HTERT RPE-1 (cell line): ENCODE results near the gene EXD3.
"Not testable (repeated sequence)": the region's sequence is repeated elsewhere in the genome, so short reads cannot be mapped to it uniquely, and the experiment has no call there.

Source experiments
- in situ Hi-C: fragments of 300-500 bp; cut with MboI; formaldehyde crosslinking; loops from 4 replicates; pipeline ENCODE4 v1.14.3; 2020; ENCODE audit warnings: low sequenced_read_pairs

EXD3 gene

DNA sequence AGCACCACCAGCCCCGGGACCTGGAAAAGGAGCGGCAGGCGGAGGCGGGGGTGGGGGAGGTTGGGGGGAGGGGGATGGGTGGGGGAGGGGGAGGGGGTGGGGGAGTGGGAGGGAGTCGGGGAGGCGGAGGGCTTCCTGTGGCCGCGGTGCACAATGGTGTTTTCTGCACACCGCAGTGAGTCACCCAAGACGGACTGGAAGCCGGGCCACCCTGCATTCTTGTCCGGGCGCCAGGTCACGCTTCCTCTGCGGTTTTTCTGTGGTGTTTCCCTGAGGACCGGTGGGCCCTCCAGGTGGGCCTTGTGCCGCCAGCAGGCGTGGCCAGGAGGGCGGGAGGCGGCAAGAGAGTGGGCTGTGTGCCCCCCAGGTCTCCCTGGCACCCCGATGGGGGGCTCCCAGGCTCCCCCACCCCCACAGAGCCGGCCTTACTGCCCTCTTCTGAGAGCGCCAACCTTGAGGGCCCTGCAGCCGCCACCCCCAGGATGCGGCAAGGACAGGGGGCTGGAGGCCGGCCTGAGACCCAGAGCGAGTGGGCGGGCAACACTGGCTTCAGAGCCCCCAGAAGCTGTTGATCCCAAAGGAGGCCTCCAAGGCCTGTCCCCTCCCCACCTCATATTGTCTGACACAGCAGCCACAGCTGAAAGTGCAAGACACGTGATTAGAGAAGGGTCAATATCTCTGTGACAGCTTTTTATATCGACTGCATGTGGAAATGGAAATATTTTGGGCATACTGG lies 11.1 kb downstream of the EXD3 start:
- in situ Hi-C loops, result no loop called here

DNA sequence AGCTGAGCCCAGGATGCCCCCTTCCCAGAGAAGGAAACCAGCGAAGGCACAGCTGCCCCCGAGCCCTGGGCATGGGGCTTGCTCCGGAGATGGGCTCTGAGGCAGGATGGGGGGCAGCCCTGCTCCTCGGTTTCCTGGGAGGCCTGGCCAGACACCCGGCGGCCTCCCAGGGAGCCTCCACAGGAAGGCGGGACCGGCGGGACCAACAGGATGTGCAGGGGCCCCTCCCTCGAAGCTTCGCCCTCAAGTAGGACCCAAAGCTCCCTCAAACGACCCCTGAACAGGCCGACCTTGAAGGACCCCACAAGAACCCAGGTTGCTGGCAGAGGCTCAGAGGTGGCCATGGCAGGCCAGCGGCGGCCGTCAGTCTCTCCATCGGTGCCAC lies 11.7 kb downstream of the EXD3 start:
- in situ Hi-C loops, result no loop called here

DNA sequence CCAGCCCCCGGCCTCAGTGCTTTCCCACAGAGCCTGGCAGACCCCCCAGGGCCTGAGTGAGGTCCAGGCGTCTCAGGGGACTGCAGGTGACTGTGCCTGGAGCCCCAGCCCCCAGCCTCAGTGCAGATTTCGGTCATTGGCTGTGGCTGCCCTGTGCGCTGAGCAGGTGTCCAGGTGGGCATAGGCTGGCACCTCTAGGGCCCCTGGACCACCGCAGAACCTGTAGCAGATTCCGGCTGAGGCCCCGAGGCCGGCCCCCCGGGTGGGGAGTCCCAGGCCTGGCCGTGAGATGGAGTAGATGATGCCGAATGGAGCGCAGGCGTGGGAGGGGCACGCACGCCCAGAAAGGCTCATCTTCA lies 12.1 kb downstream of the EXD3 start:
- in situ Hi-C loops, result no loop called here

DNA sequence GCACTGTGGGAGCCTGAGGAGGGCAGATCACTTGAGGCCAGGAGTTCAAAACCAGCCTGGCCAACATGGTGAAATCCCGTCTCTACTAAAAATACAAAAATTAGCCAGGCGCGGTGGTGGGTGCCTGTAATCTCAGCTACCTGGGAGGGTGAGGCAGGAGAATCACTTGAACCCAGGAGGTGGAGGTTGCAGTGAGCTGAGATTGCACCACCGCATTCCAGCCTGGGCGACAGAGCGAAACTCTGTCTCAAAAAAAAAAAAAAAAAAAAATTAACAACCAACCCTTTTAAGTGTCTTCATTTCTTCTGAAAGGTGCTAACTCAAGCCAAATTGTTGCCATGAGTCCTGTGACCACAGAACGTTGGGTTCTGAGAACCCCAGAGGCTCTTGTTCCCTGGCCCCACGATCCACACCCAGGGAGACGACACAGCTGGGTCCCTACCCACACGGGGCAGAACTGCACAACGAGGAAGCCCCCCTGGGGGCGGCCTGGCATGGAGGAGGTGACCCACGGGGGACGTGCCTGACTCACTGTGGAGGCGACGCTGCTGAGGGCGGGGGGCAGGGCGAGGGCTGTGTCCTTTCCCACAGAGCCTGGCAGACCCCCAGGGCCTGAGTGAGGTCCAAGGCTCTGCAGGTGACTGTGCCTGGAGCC lies 12.6 kb downstream of the EXD3 start:
- in situ Hi-C loops, result not testable (repeated sequence)

DNA sequence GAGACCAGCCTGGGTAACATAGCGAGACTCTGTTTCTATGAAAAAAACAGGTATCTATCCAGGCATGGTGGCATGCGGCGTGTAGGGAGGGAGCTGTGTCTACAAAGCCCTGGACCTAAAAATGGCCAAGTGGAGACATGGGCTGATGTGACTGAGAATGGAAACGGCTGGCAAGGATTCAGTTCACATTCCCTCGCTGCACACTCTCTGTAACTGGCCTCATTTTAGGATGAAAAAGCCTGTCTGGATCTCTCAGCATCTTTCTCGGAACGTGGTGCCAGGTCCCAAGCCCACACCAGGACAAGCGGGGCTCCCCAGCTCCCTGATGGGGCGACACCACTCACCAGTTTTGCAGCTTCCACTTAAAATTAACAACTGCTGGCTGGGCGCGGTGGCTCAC lies 13.4 kb downstream of the EXD3 start:
- in situ Hi-C loops, result no loop called here

DNA sequence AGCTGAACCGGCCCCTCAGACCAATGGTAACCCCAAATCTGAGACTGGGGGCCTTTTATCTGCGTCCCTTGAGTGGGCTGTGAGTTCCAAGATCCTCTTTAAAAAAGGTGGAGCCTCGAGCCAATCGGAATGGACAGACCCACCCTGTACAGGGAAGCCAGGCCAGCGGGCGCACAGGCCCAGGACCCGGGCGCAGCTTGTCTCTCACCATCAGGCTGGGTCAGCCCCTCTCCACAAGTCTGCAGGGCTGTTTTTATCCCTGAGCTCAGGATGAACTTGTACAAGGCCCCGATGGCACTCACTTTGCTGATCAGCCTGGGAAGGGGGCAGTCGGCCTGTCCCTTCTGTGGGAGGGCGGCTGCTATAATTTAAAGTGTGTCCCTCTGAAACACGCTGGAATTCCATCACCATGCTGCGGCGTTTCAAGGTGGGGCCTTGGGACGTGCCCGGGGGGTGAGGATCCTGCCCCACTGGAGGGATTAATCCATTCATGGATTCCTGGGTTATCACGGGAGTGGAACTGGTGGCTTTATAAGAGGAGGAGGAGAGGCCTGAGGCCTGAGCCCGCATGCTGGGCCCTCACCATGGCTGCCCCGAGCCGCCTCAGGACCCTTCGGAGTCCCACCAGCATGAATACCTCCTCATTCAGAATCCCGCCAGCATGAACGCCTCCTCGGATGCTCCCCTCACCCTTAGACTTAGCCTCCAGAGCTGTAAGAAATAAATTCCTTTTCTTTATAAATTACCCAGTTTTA lies 14.1 kb downstream of the EXD3 start:
- in situ Hi-C loops, result no loop called here

DNA sequence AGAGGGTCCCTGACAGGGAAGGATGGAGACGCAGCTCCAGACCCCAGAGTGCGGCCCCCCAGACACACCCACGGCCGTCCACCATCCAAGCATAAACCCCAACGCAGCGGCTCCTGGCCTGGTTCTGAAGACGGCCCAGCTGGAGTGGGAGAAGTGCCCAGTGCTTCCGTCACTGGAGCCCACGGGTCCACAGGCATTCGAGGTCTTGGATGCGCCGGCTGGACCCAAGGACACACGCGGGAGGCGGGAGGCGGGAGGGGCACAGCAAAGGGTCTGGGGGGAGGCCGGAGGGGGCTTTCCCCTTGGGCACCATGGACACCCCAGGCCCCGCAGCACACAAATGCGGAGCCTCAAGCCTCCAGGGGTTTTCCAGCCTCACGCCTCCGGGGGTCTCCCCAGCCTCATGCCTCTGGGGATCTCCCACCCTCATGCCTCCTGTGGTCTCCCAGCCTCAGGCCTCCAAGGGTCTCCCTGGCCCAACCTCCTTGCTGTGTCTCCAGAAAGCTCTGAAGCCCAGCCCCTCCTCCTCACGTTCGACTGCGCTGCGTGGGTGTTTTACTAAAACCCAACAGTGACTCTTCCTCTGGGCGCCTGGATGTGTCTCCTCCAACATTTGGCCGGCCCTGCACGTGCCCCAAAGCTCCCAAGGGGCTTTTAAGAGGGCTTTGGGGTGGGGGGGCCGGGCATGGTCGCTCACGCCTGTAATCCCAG lies 15.2 kb downstream of the EXD3 start:
- in situ Hi-C loops, result no loop called here

DNA sequence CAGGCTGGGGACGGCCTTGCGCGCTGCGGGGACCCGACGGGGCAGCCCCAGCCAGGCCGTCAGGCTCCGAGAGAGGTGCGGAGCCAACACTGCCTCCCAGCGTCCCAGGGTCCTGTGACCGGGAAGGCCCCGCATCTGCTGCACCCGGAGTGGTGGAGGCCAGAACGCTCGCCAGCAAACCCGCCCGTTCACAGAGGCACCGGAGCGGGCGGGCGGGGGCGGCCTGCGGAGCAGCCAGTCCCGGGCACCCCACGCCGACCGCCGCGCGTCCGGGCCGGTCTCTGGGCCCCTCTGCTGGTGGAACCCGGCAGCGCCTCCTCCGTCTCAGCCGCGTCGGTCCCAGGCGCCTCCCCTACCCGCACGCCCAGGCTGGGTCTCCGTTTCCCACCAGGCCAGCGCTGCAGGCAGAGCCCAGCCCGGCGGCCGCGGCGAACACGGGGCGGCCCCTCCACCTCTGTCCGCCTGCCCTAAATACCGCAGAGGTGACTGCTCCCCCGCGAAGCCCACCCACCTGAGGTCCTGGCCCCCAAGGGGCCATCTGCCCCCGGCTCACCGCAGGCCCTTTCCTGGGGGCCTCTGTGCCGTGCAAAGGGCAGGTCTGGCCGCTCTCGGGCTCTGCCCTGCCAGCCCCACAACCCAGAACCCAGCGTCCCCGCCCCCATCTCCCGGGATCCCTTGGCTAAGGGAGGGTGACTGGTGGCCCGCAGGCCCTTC lies 15.9 kb downstream of the EXD3 start:
- in situ Hi-C loops, result no loop called here

DNA sequence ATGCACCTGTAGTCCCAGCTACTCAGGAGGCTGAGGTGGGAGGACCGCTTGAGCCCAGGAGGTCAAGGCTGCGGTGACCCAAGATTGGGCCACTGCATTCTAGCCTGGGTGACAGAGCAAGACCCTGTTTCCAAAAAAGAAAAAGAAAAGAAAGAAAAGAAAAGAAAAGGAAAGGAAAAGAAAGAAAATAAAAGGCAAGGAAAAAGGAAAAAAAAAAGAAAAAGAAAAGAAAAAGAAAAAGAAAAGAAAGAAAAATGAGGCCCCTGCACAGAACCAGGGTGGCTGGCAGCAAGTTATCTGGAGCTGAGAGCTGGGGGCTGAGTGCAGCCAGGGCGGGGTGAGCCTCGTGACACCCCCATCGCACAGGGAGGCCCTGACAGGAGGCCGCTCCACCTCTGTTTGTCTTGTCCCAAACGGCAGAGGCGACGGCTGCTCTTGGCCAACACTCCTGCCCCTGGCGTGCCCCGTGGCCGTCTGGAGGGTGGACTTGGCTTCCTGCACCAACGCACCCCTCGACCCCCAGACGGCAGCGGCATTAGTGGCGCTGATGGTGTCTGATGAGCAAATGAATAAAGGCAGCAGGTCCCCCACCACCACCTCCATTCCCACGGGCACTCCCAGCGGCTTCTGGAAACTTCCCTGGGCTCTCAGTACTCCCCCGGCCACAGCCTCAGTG lies 16.7 kb downstream of the EXD3 start:
- in situ Hi-C loops, result no loop called here

DNA sequence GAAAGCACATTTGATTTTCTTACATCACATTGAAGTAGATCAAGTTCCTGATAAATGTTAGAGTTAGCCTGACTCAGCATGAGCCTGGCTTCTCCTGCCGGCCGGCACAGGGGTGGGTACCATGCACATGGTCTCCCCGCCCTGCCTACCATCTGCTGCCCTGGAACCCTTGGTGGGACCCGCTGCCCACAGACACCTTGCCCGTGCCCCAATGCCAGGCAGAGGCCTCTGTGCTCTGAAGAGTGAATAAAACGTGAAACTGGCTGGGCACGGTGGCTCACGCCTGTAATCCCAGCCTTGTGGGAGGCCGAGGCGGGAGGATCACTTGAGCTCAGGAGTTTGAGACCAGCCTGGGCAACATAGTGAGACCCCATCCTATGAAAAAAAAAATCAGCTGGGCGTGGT lies 17.3 kb downstream of the EXD3 start:
- in situ Hi-C loops, result no loop called here

DNA sequence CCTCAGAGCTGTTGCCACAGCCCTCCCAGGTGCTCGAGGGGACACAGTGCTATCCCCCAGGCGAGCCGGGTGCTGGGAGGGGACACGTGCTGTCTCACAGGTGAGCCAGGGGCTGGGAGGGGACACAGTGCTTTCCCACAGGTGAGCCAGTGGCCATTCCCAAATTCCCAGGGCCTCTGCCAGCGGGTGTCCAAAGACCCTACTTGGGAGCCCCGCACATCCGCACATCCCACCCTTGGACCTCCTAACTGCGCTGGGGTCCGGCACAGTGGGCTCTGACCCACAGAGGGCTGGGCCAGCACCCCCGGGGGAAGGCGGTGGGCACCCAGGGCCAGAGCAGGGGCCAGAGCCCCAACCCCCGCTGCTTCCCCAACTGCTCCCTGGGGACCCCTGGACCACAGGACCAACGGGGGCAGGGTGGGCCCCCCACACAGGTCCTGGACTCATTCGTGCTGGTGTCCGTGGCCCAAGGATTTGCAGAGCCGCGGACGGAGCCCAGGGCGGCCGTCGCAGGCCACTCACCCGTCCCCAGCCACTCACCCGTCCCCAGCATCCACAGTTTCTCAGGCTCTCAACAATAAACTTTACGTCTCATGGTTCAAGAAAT lies 17.9 kb downstream of the EXD3 start:
- in situ Hi-C loops, result no loop called here

DNA sequence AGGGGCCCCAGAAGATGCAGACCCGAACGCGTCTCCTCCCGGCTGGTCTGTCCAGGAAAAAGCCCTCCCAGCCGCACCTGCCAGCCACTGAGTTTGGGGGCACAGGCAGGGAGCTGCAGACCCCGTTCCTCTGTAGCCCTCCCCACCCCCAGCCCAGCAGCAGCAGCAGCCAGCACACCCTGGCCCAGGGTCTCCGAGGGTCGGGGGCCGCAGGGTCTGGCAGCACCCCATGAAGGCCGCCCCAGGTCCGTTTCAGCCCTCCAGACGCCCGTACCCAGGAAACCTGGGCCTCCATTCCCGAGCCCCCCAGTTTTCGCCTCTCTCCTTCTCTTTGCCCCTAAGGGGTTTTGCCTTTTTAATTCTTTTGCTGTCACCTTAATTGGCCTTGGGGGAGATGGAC lies 19.7 kb downstream of the EXD3 start:
- in situ Hi-C loops, result no loop called here

DNA sequence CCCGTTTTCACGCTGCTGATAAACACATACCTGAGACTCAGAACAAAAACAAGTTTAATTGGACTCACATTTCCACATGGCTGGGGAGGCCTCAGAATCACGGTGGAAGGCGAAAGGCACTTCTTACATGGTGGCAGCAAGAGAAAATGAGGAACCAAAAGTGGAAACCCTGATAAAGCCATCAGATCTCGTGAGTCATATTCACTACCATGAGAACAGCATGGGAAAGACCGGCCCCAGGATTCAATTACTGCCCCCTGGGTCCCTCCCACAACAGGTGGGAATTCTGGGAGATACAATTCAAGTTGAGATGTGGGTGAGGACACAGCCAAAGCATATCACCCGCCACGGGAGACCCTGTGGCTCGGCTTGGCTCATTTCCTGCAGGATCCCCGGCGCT lies 20.2 kb downstream of the EXD3 start:
- in situ Hi-C loops, result no loop called here

DNA sequence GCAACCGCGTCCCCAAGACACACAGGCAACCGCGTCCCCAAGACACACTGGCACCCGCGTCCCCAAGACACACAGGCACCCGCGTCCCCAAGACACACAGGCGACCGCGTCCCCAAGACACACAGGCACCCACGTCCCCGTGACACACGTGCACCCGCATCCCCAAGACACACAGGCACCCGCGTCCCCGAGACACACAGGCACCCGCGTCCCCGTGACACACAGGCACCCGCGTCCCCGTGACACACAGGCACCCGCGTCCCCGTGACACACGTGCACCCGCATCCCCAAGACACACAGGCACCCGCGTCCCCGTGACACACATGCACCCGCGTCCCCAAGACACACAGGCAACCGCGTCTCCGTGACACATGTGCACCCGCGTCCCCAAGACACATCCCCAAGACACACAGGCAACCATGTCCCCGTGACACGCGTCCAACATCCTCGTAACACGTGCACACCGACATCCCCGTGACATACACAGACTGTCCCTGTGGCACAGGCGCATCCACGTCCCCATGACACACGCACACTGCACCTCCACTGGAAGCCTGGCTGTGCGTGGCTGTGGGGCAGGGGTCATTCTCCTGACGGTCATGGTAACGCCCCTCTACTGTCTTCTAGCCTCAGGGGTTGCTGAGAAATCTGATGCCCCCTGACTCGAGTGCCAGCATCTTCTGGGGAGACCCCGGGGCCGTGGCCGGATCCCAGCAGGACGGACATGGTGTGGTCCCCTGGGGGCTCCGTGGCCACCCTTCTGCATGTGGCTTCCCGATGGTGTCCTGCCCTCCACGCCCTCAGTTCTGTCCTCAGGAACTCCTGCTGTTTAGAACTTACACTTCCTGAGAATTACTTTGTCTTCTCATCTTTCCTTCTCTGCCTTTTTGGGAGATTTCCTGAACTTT lies 24.1 kb downstream of the EXD3 start:
- in situ Hi-C loops, result no loop called here

DNA sequence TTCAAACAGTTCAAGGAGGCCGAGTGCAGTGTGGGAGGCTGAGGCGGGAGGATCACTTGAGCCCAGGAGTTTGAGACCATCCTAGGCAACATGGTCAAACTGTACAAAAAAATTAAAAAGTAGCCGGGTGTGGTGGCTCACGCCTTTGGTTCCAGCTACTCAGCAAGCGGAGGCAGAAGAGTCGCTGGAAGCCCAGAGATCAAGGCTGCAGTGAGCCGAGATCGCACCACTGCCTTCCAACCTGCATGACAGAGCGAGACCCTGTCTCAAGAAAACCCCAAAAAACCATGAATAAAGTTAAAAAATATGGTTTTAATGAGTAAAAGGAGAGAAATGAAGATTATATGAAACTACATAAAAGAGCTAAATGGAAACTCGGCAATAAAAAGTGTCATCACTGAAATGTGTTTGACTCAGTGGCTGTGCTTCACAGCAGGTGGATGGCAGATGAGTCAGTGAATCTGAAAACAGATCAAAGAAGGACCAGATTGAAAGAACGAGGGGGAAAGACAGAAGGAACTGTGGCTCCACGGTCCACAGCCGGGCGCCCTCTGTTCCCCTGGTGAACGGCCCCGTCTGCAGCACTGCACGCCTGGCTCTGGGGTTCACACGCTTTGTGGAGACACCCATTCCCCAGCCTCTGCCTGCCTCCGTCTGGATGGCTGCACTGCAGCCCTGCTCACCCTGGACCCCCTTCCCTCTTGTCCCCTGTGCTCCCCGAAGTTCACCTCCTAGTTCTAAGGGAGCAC lies 25.1 kb downstream of the EXD3 start:
- in situ Hi-C loops, result no loop called here

DNA sequence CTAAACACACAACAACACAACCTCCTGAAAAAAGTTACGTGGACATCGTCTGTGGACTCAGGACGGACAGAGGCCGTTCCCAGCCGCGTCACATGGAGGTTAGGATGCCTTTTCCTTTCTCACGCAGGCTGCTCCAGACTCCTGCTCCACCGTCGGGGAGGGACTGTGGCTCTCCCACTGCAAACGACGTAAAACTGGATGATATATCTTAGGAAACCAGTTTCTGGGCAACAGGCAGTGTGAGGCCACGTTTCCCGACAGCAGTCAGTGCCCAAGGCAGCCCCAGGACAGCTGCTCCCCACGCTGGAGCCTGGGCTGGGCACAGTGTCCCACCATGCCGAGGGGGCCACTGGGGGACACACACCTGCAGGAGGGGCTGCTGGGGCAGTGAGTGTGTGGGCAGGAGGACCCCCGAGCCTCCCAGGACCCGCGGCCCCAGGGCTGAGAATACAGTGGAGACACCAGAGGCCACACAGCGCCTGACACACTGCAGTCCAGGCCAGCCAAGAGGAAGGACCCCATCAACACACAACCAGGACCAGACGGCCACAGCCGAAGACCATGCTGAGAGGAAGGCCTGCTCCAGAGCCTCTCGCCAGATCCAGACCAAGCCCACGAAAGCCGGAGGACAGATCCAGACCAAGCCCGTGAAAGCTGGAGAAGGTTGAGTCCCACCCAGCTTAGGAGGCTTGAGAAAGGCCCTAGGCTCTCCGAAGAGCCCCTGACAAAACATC lies 26.2 kb downstream of the EXD3 start:
- in situ Hi-C loops, result no loop called here

DNA sequence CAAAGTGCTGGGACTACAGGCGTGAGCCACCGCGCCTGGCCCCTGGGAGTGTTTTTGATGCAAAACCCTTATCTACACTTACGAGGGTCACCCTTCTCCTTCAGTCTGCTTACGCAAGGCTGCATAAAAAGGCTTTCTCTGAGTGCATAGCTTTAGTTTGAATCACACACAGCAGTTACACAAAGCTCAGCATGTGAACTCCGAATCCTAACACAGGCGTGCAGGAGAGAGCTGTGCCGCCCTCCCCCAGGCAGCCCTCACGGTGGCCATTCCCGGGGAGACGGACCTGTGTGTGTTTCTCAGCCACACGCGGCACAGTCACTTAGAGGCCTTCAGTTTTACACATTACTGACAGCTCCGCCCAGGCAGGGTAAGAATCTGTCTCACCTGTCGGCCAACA lies 26.7 kb downstream of the EXD3 start:
- in situ Hi-C loops, result no loop called here

DNA sequence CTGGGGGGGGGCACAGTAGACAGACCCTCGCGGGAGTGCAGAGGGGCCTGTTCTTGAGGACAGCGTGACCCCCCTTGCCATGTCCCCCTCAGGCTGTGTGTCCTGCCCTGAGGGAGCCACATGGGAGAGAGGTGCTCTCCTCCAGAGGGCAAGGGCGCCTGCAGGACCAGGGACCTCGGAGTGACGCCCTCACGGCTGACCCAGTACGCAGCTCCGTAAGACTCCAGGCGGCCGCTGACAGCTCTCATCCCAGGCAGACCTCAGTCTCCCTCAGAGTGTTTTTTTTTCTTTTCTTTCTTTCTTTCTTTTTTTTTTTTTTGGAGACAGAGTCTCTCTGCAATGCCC lies 27.3 kb downstream of the EXD3 start:
- in situ Hi-C loops, result no loop called here
